ENCODE measurements around the gene BIRC3.

Gene BIRC3

DNA sequence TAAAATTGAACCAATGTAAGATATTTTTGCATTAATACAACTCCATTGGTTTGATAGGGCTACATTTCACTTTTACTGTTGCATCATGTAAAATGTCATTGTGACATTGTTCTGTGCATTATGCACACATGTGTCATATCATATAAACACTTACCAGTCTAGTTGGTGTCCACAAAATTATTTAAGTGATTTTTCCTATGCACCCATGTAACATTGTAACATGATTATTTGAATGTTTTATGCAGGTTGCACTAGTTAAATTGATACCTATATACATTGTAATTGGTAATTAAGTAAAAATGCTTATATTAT is 9.6 kb upstream of the BIRC3 start:
- Mint-ChIP-seq H3K27ac (no peak overlapping the region), H3K4me1 (ENCODE audit: low read depth) (peaks cover 69% of the 10 kb centered on the region), H3K4me3 (no peak overlapping the region), H3K36me3 (ENCODE audit: low read depth) (peaks cover 6% of the 10 kb centered on the region), H3K27me3 (no peaks in the 10 kb centered on the region), H3K9me3 (peaks cover 18% of the 10 kb centered on the region)

DNA sequence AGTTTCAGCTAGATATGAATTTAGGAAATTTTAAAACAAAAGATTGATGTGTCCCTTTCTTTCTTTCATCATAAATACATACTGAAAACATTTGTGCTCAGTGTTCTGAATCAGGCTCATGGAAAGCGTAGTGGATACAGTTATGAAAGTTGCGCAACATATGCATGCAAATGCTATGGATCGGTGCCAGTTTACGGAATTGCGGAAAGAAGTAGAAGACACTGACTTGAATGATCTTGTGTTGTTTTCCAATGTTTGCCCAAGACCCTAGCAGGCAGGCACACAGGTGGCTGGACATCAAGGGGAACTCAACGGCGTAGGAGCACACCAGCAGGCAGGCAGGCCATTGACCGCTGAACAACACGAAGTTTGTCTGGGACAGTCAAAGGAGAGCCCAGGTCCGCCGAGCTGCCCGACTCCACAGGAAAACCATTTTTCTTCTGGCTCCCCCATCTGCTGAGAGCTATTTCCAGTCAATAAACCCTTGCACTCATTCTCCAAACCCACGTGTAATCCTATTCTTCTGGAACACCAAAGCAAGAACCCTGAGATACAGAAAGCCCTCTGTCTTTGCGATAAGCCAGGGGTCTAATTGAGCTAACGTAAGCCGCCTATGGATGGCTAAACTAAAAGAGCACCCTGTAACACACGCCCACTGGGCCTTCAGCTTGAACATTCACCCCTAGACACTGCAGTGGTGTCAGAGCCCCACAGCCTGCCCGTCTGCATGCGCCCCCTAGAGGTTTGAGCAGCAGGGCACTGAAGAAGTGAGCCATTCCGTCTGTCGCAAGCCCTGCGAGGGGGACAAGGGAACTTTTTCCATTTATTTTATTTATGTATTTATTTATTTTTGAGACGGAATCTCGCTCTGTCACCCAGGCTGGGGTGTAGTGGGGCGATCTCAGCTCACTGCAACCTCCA is 7.4 kb upstream of the BIRC3 start:
- Mint-ChIP-seq H3K27ac (no peak overlapping the region), H3K27me3 (no peaks in the 10 kb centered on the region), H3K4me3 (no peak overlapping the region), H3K36me3 (ENCODE audit: low read depth) (no peaks in the 10 kb centered on the region), H3K4me1 (ENCODE audit: low read depth) (peaks cover 74% of the 10 kb centered on the region), H3K9me3 (peaks cover 7% of the 10 kb centered on the region)

DNA sequence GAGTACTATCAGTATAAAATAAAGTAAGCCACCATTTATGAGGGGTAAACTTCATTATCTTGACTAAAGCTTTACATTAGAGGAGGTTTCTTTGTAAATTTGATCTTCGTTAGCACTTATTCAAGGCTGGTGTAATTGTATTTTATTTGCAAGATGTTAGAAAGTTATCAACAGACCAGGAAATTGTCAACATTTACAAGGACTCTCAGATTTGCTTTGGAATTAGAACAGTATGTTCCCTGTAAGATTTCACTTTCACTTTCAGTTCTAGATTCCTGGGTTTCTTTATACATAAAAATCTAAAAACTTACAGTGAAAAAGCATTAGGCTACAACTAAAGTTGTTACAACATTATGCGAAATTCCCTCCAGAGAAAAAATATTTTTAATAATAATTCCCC is 4.6 kb upstream of the BIRC3 start:
- Mint-ChIP-seq H3K27ac (peak overlapping the region; percentile 88), H3K36me3 (ENCODE audit: low read depth) (peaks cover 7% of the 10 kb centered on the region), H3K4me1 (ENCODE audit: low read depth) (peaks cover 73% of the 10 kb centered on the region), H3K4me3 (peak overlapping the region; percentile 62), H3K9me3 (peaks cover 7% of the 10 kb centered on the region), H3K27me3 (peaks cover 4% of the 10 kb centered on the region)

- Mint-ChIP-seq H3K27ac (peak overlapping the region; percentile 88), H3K27me3 (peaks cover 4% of the 10 kb centered on the region), H3K4me3 (peak overlapping the region; percentile 62), H3K9me3 (peaks cover 7% of the 10 kb centered on the region), H3K36me3 (ENCODE audit: low read depth) (peaks cover 11% of the 10 kb centered on the region), H3K4me1 (ENCODE audit: low read depth) (peaks cover 66% of the 10 kb centered on the region)
Measured at GRCh38 chr11:102313238-102313940, 3.9 kb upstream of the BIRC3 start.

DNA sequence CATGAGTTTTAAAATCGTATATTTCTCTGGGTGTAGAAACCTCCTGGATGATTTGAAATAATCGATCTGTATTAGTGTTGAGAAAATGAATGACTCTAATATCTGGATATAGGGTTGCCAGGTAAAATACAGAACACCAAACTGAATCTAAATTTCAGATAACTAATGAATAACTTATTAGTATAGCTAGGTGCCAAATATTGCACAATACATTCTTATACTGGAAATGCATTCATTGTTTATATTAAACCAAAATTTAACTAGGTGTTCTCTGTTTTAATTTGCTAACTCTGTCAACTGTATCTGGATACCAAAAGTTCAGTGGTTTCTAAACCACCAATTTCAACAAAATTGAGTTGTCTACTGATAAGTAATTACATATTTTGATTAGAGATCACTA is 2.5 kb upstream of the BIRC3 start:
- Mint-ChIP-seq H3K36me3 (ENCODE audit: low read depth) (peaks cover 25% of the 10 kb centered on the region), H3K4me1 (ENCODE audit: low read depth) (peaks cover 70% of the 10 kb centered on the region), H3K27me3 (peaks cover 4% of the 10 kb centered on the region), H3K9me3 (peaks cover 3% of the 10 kb centered on the region), H3K27ac (peak overlapping the region; percentile 79), H3K4me3 (peak overlapping the region; percentile 2)

DNA sequence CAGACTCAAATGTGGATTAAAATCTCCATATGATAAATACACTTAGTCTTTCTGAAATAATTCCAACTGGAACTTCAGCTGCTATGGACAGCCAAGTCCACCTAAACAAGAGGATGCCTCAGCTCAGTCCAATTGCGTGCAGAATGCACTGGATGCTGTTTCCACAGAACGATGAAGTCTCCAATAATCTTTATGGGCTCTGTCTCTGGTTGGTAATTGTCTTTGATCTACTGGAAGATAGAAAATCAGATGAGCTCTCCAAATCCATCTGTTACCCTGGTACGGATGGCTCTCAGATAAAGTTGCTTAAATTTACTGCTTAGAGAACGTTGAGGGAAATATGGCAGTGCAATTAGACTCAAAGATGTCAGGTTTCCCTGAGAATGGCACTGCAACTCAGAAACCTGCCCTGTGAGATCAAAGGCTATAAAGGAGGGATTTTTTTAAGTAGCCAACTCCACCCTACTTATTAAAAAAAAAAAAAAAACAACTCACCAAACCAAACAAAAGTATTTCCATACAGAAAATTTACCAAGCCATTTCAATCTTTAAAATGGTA is 859 bp upstream of the BIRC3 start:
- Mint-ChIP-seq H3K27me3 (peaks cover 4% of the 10 kb centered on the region), H3K36me3 (ENCODE audit: low read depth) (peaks cover 38% of the 10 kb centered on the region), H3K27ac (peak overlapping the region; percentile 98), H3K9me3 (no peaks in the 10 kb centered on the region), H3K4me1 (ENCODE audit: low read depth) (peaks cover 82% of the 10 kb centered on the region), H3K4me3 (peak overlapping the region; percentile 99)

DNA sequence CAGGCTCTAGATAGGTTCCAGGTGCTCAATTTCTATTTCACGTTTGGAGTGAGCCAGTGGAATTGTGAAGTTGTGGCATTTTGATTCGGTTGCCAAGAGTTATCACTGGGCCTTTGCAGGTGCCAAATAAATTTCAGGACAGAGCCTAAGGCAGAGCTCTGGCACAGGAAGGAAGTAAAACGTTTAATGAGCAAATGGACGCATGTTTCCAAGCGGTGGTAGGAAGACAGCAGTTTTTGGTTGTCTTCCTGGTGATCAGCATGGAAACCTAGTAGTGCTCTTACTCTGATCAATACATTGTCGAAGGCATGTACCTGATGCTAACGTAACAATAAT is 452 bp downstream of the BIRC3 start:
- H3K4me3 Mint-ChIP-seq = peak overlapping the region; percentile 99
- H3K27ac Mint-ChIP-seq = peak overlapping the region; percentile 98
- peaks cover 51% of the 10 kb centered on the region for H3K36me3 Mint-ChIP-seq (ENCODE audit: low read depth)
- H3K4me1 Mint-ChIP-seq (ENCODE audit: low read depth) = peaks cover 83% of the 10 kb centered on the region
- peaks cover 4% of the 10 kb centered on the region for H3K27me3 Mint-ChIP-seq
- no peaks in the 10 kb centered on the region for H3K9me3 Mint-ChIP-seq

- Mint-ChIP-seq H3K4me1 (ENCODE audit: low read depth) (peaks cover 83% of the 10 kb centered on the region), H3K36me3 (ENCODE audit: low read depth) (peaks cover 57% of the 10 kb centered on the region), H3K27ac (peak overlapping the region; percentile 98), H3K27me3 (peaks cover 4% of the 10 kb centered on the region), H3K4me3 (peak overlapping the region; percentile 99), H3K9me3 (no peaks in the 10 kb centered on the region)
Measured at GRCh38 chr11:102318469-102318868, 1.2 kb downstream of the BIRC3 start.

DNA sequence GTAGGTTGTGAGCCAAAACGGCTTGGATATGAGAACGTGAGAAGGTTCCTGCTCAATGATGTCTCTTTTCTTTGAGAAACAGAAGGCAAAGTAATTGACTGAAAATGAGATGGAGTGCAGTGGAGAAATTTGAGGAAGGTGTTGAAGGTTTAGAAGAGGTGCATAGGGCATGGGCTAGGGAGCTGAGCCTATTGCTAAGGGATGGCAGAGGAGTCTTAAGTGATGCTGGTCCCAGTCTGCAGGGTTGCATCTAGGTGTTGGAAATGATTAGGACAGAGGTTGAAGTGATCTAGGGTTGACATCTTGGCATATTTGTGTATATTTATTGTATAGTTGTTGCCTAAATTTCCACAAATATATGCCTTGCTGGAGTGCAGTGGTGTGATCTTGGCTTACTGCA is 2.3 kb downstream of the BIRC3 start:
- Mint-ChIP-seq H3K4me1 (ENCODE audit: low read depth) (peaks cover 85% of the 10 kb centered on the region), H3K9me3 (no peaks in the 10 kb centered on the region), H3K27me3 (peaks cover 4% of the 10 kb centered on the region), H3K4me3 (peak overlapping the region; percentile 99), H3K36me3 (ENCODE audit: low read depth) (peaks cover 68% of the 10 kb centered on the region), H3K27ac (peak overlapping the region; percentile 98)

GRCh38 chr11:102320188-102320587 is 2.9 kb downstream of the BIRC3 start:
- Mint-ChIP-seq H3K27me3 (peaks cover 4% of the 10 kb centered on the region), H3K4me1 (ENCODE audit: low read depth) (peaks cover 84% of the 10 kb centered on the region), H3K27ac (peak overlapping the region; percentile 98), H3K9me3 (no peaks in the 10 kb centered on the region), H3K36me3 (ENCODE audit: low read depth) (peaks cover 73% of the 10 kb centered on the region), H3K4me3 (peak overlapping the region; percentile 99)

DNA sequence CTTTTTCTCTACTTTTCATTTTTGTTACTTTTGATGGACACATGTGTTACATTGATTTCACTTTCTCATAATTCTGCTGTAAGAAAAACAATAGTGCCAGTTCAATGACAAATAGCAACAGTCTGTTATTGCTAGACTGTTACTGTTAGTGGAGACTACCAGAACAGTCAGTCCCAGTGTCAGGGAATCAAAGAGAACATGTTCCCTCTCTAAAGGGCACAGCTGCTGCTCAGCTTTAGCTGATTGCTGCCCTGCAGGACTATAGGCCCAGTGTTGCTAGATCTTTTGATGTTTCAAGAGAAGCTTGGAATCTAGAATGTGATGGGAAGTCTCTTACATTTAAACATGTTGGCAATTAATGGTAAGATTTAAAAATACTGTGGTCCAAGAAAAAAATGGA is 3.4 kb downstream of the BIRC3 start:
- peaks cover 77% of the 10 kb centered on the region for H3K36me3 Mint-ChIP-seq (ENCODE audit: low read depth)
- peaks cover 79% of the 10 kb centered on the region for H3K4me1 Mint-ChIP-seq (ENCODE audit: low read depth)
- H3K27me3 Mint-ChIP-seq = peaks cover 4% of the 10 kb centered on the region
- H3K9me3 Mint-ChIP-seq = no peaks in the 10 kb centered on the region
- H3K4me3 Mint-ChIP-seq = peak overlapping the region; percentile 99
- peak overlapping the region; percentile 98 for H3K27ac Mint-ChIP-seq

GRCh38 chr11:102322560-102322959 is 5.3 kb downstream of the BIRC3 start:
- peaks cover 89% of the 10 kb centered on the region for H3K36me3 Mint-ChIP-seq (ENCODE audit: low read depth)
- no peaks in the 10 kb centered on the region for H3K27me3 Mint-ChIP-seq
- no peaks in the 10 kb centered on the region for H3K9me3 Mint-ChIP-seq
- peak overlapping the region; percentile 79 for H3K4me3 Mint-ChIP-seq
- H3K4me1 Mint-ChIP-seq (ENCODE audit: low read depth) = peaks cover 62% of the 10 kb centered on the region
- peak overlapping the region; percentile 84 for H3K27ac Mint-ChIP-seq

DNA sequence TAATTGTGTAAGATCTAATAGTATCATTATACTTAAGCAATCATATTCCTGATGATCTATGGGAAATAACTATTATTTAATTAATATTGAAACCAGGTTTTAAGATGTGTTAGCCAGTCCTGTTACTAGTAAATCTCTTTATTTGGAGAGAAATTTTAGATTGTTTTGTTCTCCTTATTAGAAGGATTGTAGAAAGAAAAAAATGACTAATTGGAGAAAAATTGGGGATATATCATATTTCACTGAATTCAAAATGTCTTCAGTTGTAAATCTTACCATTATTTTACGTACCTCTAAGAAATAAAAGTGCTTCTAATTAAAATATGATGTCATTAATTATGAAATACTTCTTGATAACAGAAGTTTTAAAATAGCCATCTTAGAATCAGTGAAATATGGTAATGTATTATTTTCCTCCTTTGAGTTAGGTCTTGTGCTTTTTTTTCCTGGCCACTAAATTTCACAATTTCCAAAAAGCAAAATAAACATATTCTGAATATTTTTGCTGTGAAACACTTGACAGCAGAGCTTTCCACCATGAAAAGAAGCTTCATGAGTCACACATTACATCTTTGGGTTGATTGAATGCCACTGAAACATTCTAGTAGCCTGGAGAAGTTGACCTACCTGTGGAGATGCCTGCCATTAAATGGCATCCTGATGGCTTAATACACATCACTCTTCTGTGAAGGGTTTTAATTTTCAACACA is 6.4 kb downstream of the BIRC3 start:
- Mint-ChIP-seq H3K4me1 (ENCODE audit: low read depth) (peaks cover 60% of the 10 kb centered on the region), H3K36me3 (ENCODE audit: low read depth) (peaks cover 92% of the 10 kb centered on the region)

GRCh38 chr11:102325088-102325487 is 7.8 kb downstream of the BIRC3 start:
- no peaks in the 10 kb centered on the region for H3K9me3 Mint-ChIP-seq
- H3K4me1 Mint-ChIP-seq (ENCODE audit: low read depth) = peaks cover 48% of the 10 kb centered on the region
- H3K4me3 Mint-ChIP-seq = no peak overlapping the region
- peak overlapping the region; percentile 76 for H3K27ac Mint-ChIP-seq
- no peaks in the 10 kb centered on the region for H3K27me3 Mint-ChIP-seq
- peaks cover 92% of the 10 kb centered on the region for H3K36me3 Mint-ChIP-seq (ENCODE audit: low read depth)

More for the DNA sequence above, 6.4 kb downstream of the BIRC3 start:
- Mint-ChIP-seq H3K27ac (no peak overlapping the region), H3K9me3 (no peaks in the 10 kb centered on the region), H3K4me3 (peak overlapping the region; percentile 36), H3K27me3 (no peaks in the 10 kb centered on the region)

- no peaks in the 10 kb centered on the region for H3K27me3 Mint-ChIP-seq
- H3K27ac Mint-ChIP-seq = no peak overlapping the region
- H3K9me3 Mint-ChIP-seq = no peaks in the 10 kb centered on the region
- peaks cover 24% of the 10 kb centered on the region for H3K4me1 Mint-ChIP-seq (ENCODE audit: low read depth)
- no peak overlapping the region for H3K4me3 Mint-ChIP-seq
- H3K36me3 Mint-ChIP-seq (ENCODE audit: low read depth) = peaks cover 87% of the 10 kb centered on the region
Measured at GRCh38 chr11:102328748-102329147, 11.5 kb downstream of the BIRC3 start.
